Measurements from ENCODE around the gene HBE1. TPM values are rescaled to one million over a fixed set of nuclear protein-coding genes. Genes with fewer than 3 reads are reported as not detected.

The HBE1 gene
- total and polyA plus RNA-seq, 9 of the 15 experiments (the other 6 are each of a cell fraction or from before 2014, with no cell fraction given): 612 to 10,250 (median 2,181) TPM

DNA sequence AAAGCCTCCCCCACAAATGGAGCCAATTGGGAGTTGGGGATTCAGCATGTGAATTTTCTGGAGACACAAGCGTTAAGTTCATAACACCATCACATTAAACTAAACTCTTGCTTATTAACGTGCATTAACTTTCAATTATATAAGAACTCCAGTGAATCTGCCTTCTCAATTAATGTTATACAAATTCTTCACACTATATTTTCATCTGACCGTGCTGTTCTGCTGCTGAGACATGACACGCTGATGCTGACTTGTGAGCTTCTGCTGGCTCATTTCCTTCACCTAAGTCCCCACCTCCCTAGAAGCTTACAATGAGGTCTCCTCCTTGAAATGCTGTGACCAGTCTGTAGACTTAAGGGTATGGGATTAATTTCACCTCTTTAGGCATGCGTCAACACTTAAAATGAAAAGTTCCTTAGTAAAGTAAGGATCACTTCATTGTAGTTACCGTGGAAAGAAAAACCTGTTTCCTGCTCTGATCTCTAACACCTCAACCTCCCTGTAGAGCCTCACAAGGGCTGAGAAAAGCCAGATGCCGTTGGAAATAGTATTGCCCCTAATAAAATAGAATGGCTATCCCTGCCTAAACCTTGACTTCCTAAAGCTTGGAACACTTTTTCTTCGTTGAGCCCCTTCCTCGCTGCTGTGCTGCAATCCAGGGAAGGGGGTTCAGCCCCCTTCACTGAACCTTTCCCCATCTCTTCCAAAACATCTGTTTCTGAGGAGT, 17.4 kb downstream of the HBE1 start (continued):
- no peak for TF ChIP-seq ZNF263 (CRISPR knock-in tag; IDR thresholded peaks at IDR 0.05; ENCODE audit: borderline replicate concordance)
- TF ChIP-seq ZKSCAN1 (IDR thresholded peaks at IDR 0.05; ENCODE audit: low read depth, low read length): no peak
- TF ChIP-seq SRF (CRISPR knock-in tag; IDR thresholded peaks at IDR 0.05): no peak; a peak in 1 of 4 replicates
- no peak for TF ChIP-seq MTA2 (IDR thresholded peaks at IDR 0.05; ENCODE audit: low read depth)
- no peak for TF ChIP-seq ZBTB8A (IDR thresholded peaks at IDR 0.05; ENCODE audit: partially characterized antibody)
- no peak for TF ChIP-seq TGIF2 (CRISPR knock-in tag; IDR thresholded peaks at IDR 0.05)

DNA sequence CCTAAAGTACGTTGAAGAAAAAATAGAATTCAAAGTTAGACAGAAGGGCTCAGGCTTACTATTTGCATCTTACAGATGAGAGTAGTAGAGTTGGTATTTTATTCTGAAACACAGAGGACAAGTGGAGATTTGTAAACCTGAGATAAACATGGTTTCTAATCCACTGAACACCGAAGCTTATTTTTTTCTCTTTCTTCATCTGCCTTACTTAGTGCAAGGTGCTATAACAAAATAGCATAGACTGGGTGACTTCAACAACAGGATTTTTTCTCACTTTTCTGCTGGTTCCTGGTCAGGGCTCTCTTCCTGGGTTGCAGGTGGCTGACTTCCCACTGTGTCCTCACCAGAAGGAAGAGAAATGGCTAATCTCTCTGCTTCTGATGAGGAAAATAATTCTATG, 18.0 kb downstream of the HBE1 start:
- Histone ChIP-seq H3K9me1 (ENCODE audit: control insufficient read depth, insufficient read depth, low read length) (no peaks in the 10 kb centered on the region), H3K79me2 (ENCODE audit: control insufficient read depth, insufficient read depth, low read length) (peaks cover 85% of the 10 kb centered on the region), H3K9ac (ENCODE audit: insufficient read depth in 1 of 2, low read depth in 2 of 2, low read length in 2 of 2) (peak overlapping the region; percentile 59 to 70; a peak in 3 of 4 replicates), H3K4me3 (peak overlapping the region; percentile 58), H4K20me1 (replicated peaks; ENCODE audit: control insufficient read depth, insufficient read depth, low read length) (peaks cover 4% of the 10 kb centered on the region; the same call in 1 of the 2 replicates), H3K36me3 (ENCODE audit: control insufficient read depth, insufficient read depth, low read length) (peaks cover 33% of the 10 kb centered on the region), H3K4me1 (replicated peaks in 1 of 2; ENCODE audit: control insufficient read depth in 2 of 2, insufficient read depth in 2 of 2, low read length in 2 of 2) (peaks cover 7 to 14% of the 10 kb centered on the region in 2 experiments), H3K27ac (ENCODE audit: extremely low read depth, low read depth, low read length) (peak overlapping the region; percentile 73), H3K9me3 (replicated peaks; ENCODE audit: control insufficient read depth, insufficient read depth, low read depth, low read length) (no peaks in the 10 kb centered on the region), H2AFZ (ENCODE audit: low read depth, low read length) (no peak overlapping the region), H3K4me2 (ENCODE audit: insufficient read depth, low read length) (peak overlapping the region; percentile 94), H3K27me3 (ENCODE audit: control insufficient read depth in 2 of 2, insufficient read depth in 2 of 2, low read length in 2 of 2) (no peaks in the 10 kb centered on the region)
- no peak for FAIRE-seq
- CTCF ChIA-PET (ENCODE audit: low intra/inter-chr PET ratio): no interaction called here
- DNase-seq (ENCODE audit: extremely low read depth in 1 of 4, low spot score in 3 of 4): peak in 1 of 4 experiments; percentile 57
- no TSS peak for BruUV-seq (replicated peaks)
- in situ Hi-C loops (cut with MboI): no loop called here
- POLR2A ChIA-PET: interaction anchor here (0.6 to 6.9 kb wide), 8 partner anchors 10 to 1569 kb away, joined by 3 to 30 read pairs (median 4); partner anchors contain the start of gene HBE1
- ATAC-seq: no peak
- intact Hi-C loops (cut with micrococcal nuclease): loop anchor here (2.0 kb wide), 2 partner anchors 37 to 47 kb away; no protein-coding TSS in a partner anchor
- WGBS (ENCODE audit: insufficient coverage, low coverage, missing lambda C conversion rate): 3% methylated on average over 2 of the region's 2 CpGs
- TF ChIP-seq EZH2 (IDR thresholded peaks at IDR 0.05; ENCODE audit: borderline replicate concordance, low read depth, low read length): no peak
- TF ChIP-seq HNRNPUL1 (IDR thresholded peaks at IDR 0.05; ENCODE audit: low read length): no peak
- TF ChIP-seq, protein P1, sequence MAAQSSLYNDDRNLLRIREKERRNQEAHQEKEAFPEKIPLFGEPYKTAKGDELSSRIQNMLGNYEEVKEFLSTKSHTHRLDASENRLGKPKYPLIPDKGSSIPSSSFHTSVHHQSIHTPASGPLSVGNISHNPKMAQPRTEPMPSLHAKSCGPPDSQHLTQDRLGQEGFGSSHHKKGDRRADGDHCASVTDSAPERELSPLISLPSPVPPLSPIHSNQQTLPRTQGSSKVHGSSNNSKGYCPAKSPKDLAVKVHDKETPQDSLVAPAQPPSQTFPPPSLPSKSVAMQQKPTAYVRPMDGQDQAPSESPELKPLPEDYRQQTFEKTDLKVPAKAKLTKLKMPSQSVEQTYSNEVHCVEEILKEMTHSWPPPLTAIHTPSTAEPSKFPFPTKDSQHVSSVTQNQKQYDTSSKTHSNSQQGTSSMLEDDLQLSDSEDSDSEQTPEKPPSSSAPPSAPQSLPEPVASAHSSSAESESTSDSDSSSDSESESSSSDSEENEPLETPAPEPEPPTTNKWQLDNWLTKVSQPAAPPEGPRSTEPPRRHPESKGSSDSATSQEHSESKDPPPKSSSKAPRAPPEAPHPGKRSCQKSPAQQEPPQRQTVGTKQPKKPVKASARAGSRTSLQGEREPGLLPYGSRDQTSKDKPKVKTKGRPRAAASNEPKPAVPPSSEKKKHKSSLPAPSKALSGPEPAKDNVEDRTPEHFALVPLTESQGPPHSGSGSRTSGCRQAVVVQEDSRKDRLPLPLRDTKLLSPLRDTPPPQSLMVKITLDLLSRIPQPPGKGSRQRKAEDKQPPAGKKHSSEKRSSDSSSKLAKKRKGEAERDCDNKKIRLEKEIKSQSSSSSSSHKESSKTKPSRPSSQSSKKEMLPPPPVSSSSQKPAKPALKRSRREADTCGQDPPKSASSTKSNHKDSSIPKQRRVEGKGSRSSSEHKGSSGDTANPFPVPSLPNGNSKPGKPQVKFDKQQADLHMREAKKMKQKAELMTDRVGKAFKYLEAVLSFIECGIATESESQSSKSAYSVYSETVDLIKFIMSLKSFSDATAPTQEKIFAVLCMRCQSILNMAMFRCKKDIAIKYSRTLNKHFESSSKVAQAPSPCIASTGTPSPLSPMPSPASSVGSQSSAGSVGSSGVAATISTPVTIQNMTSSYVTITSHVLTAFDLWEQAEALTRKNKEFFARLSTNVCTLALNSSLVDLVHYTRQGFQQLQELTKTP (IDR thresholded peaks at IDR 0.05; ENCODE audit: low read depth in 1 of 2, partially characterized antibody in 2 of 2): peak in 1 of 2 experiments; percentile 13
- TF ChIP-seq, protein P2, sequence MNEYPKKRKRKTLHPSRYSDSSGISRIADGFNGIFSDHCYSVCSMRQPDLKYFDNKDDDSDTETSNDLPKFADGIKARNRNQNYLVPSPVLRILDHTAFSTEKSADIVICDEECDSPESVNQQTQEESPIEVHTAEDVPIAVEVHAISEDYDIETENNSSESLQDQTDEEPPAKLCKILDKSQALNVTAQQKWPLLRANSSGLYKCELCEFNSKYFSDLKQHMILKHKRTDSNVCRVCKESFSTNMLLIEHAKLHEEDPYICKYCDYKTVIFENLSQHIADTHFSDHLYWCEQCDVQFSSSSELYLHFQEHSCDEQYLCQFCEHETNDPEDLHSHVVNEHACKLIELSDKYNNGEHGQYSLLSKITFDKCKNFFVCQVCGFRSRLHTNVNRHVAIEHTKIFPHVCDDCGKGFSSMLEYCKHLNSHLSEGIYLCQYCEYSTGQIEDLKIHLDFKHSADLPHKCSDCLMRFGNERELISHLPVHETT (CRISPR knock-in tag; conservative IDR thresholded peaks at IDR 0.05 in 1 of 2, IDR thresholded peaks at IDR 0.05 in 1 of 2): 0 out of 4 replicates have a peak, but pooled peaks of 1 of the 2 experiments have one; percentile 21
- TF ChIP-seq HDAC3 (IDR thresholded peaks at IDR 0.05; ENCODE audit: borderline replicate concordance, partially characterized antibody): no peak
- 0 out of 2 replicates have a peak, but pooled peaks have one; percentile 35 for TF ChIP-seq SMARCC2 (IDR thresholded peaks at IDR 0.05; ENCODE audit: low read depth)
- TF ChIP-seq SIN3B (IDR thresholded peaks at IDR 0.05; ENCODE audit: low read depth): no peak
- TF ChIP-seq RBFOX2 (IDR thresholded peaks at IDR 0.05; ENCODE audit: low read depth, low read length): 0 out of 2 replicates have a peak, but pooled peaks have one; percentile 8

Data from K562 (cell line).